Measurements from ENCODE around the gene ANKMY2. TPM values are rescaled to one million over a fixed set of nuclear protein-coding genes. Genes with fewer than 3 reads are reported as not detected.
A peak's percentile ranks its signal among the peaks of the same experiment; 100 is the strongest.
"Not testable (repeated sequence)": the region's sequence is repeated elsewhere in the genome, so short reads cannot be mapped to it uniquely, and the experiment has no call there.

The ANKMY2 gene
- total RNA-seq, 6 experiments from 2014 or later = 4.2 to 7.1 (median 4.7) TPM

GRCh38 chr7:16661924-16662323 lies 16.4 kb upstream of the ANKMY2 start:
- DNase-seq (no peak), ATAC-seq (no peak)
- H3K27ac ChIP-seq = no peak overlapping the region
- no peaks in the 10 kb centered on the region for H3K36me3 ChIP-seq
- 100% methylated on average over 1 of the region's 1 CpG for WGBS (ENCODE audit: insufficient coverage, low coverage, low lambda C conversion rate, missing lambda C conversion rate)
- no peaks in the 10 kb centered on the region for H3K9me3 ChIP-seq
- no peaks in the 10 kb centered on the region for H3K27me3 ChIP-seq
- TF ChIP-seq POLR2A (IDR thresholded peaks at IDR 0.05) (no peak), CTCF (IDR thresholded peaks at IDR 0.05) (no peak)
- intact Hi-C loops (cut with DNase I) = no loop called here
- H3K4me1 ChIP-seq = peaks cover 0 to 8% (median 0%) of the 10 kb centered on the region in 4 donors
- no peak overlapping the region for H3K4me3 ChIP-seq

- H3K27ac ChIP-seq = no peak overlapping the region
- TF ChIP-seq CTCF (IDR thresholded peaks at IDR 0.05) = no peak
- TF ChIP-seq POLR2A (IDR thresholded peaks at IDR 0.05) = no peak
- no peaks in the 10 kb centered on the region for H3K27me3 ChIP-seq
- WGBS (ENCODE audit: insufficient coverage, low coverage, low lambda C conversion rate, missing lambda C conversion rate) = 73% methylated on average over 5 of the region's 5 CpGs
- no peaks in the 10 kb centered on the region for H3K36me3 ChIP-seq
- intact Hi-C loops (cut with DNase I) = no loop called here
- H3K4me3 ChIP-seq = no peak overlapping the region
- DNase-seq = no peak
- H3K4me1 ChIP-seq = peaks cover 0 to 8% (median 0%) of the 10 kb centered on the region in 4 donors
- H3K9me3 ChIP-seq = no peaks in the 10 kb centered on the region
- peak; percentile 64 to 97 (median 76) for ATAC-seq
These were observed 15.3 kb upstream of the ANKMY2 start for GRCh38 chr7:16660702-16661464.

GRCh38 chr7:16659854-16660497 lies 14.4 kb upstream of the ANKMY2 start:
- H3K9me3 ChIP-seq; H3K4me1 ChIP-seq; H3K27me3 ChIP-seq; DNase-seq; ATAC-seq; H3K27ac ChIP-seq; H3K36me3 ChIP-seq; H3K4me3 ChIP-seq; intact Hi-C loops (cut with DNase I): not testable (repeated sequence)
- WGBS (ENCODE audit: insufficient coverage, low coverage, low lambda C conversion rate, missing lambda C conversion rate) = 83% methylated on average over 5 of the region's 8 CpGs

- Histone ChIP-seq H3K27ac (no peak overlapping the region), H3K4me3 (no peak overlapping the region), H3K9me3 (no peaks in the 10 kb centered on the region), H3K4me1 (peaks cover 0 to 8% (median 0%) of the 10 kb centered on the region in 4 donors), H3K27me3 (no peaks in the 10 kb centered on the region), H3K36me3 (no peaks in the 10 kb centered on the region)
- intact Hi-C loops (cut with DNase I) = no loop called here
- TF ChIP-seq CTCF (IDR thresholded peaks at IDR 0.05) (no peak), POLR2A (IDR thresholded peaks at IDR 0.05) (no peak)
- no peak for ATAC-seq
- WGBS (ENCODE audit: insufficient coverage, low coverage, low lambda C conversion rate, missing lambda C conversion rate) = 89% methylated on average over 4 of the region's 4 CpGs
- DNase-seq = no peak
These were observed 12.2 kb upstream of the ANKMY2 start for GRCh38 chr7:16657656-16658279.

GRCh38 chr7:16656141-16656540 lies 10.6 kb upstream of the ANKMY2 start:
- H3K4me1 ChIP-seq = peaks cover 0 to 5% (median 0%) of the 10 kb centered on the region in 4 donors
- 88% methylated on average over 1 of the region's 1 CpG for WGBS (ENCODE audit: insufficient coverage, low coverage, low lambda C conversion rate, missing lambda C conversion rate)
- ATAC-seq (no peak), DNase-seq (no peak)
- no peaks in the 10 kb centered on the region for H3K27me3 ChIP-seq
- no peaks in the 10 kb centered on the region for H3K9me3 ChIP-seq
- H3K4me3 ChIP-seq = no peak overlapping the region
- H3K27ac ChIP-seq = no peak overlapping the region
- no peaks in the 10 kb centered on the region for H3K36me3 ChIP-seq
- TF ChIP-seq CTCF (IDR thresholded peaks at IDR 0.05) (no peak), POLR2A (IDR thresholded peaks at IDR 0.05) (no peak)
- intact Hi-C loops (cut with DNase I) = no loop called here

Data from right lobe of liver (tissue), 6 donors.